ENCODE results near the gene POLQ. TPM values are rescaled to one million over a fixed set of nuclear protein-coding genes. Genes with fewer than 3 reads are reported as not detected.
A peak's percentile ranks its signal among the peaks of the same experiment; 100 is the strongest.
"Not testable (repeated sequence)": the region's sequence is repeated elsewhere in the genome, so short reads cannot be mapped to it uniquely, and the experiment has no call there.

The POLQ gene
- total RNA-seq, 1 donor from 2014 or later: 3.7 TPM

- no peak for DNase-seq
These were observed 37.4 kb downstream of the POLQ start for GRCh38 chr3:121508389-121508788.

- DNase-seq: no peak
These were observed 40.5 kb downstream of the POLQ start for GRCh38 chr3:121505256-121505655.

DNA sequence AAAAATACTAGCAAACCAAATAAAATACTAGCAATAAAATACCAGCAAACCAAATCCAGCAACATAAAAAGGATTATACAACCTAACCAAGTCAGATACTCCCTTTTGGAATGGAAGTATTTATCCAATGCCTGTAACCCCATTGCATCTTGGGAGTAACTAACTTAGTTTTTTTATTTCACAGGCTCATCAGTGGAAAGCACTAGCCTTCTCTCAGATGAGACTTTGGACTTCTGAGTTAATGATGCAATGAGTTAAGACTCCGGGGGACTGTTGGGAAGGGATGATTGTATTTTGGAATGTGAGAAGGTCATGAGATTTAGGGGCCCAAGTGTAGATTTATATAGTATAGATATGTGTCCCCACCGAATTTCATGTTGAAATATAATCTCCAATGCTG, 41.2 kb downstream of the POLQ start:
- no peak for DNase-seq

DNA sequence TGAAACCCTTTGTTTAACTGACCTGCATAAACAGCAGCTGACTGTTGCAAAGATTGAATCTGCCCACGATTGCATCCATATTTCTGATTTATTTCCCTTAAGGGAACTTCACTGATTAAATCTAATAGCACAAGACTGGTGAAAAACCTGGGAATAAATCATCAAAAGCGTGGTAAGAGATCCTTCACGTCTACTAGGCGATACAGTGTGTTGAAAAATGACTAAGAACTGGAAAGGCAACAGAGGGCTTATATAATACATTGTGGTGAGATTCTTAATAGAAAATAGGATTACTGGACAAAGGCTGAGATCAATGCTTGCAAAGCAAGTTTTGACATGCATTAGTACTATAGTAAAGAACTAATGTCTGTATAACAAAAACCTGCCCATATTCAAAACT, 49.0 kb downstream of the POLQ start:
- no peak for DNase-seq

- no peak for DNase-seq
These were observed 52.4 kb downstream of the POLQ start for GRCh38 chr3:121493431-121493830.

DNA sequence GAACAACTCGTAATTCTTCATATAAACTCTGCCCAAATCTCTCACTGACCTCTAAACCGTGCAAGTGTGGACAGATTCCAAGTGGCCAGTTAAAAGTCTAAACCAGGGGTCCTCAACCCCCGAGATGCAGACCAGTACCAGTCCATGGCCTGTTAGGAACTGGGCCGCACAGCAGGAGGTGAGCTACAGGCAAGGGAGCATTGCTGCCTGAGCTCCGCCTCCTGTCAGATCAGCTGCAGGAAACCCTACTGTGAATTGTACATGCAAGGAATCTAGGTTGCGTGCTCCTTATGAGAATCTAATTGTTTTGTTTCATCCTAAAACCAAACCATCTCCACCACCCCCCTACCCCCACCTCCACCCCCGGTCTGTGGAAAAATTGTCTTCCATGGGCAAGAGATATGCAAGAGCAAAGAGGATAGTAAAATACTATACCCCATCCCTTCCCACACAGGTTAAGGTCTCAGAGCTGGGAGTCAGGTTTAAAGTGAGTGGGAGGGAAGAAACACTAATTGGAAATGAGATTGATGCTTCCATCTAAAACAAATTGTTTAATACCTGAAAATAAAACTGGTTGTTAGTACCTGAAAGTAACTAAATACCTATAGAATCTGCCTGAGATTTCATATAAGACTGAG, 54.0 kb downstream of the POLQ start:
- DNase-seq: no peak

DNA sequence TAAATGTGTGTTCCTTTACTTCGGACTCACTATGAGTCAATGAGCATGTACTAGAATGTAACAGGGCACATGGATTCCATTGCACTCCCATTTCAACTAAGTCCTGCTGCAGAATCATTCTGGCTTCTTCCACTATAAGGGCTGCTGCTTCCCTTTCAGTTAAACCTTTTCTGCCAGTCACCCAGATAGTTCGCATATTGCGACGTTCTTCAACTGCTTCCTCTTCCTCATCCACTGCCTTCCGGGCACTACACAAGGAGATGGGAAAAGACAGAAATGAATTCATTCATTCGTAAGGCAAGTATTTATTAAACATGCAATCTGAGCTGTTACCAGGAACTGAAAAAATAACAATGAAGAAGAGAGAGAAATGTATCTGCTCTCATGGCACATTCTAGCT, 55.6 kb downstream of the POLQ start:
- DNase-seq: no peak

- no peak for DNase-seq
These were observed 57.2 kb downstream of the POLQ start for GRCh38 chr3:121488628-121489027.

DNA sequence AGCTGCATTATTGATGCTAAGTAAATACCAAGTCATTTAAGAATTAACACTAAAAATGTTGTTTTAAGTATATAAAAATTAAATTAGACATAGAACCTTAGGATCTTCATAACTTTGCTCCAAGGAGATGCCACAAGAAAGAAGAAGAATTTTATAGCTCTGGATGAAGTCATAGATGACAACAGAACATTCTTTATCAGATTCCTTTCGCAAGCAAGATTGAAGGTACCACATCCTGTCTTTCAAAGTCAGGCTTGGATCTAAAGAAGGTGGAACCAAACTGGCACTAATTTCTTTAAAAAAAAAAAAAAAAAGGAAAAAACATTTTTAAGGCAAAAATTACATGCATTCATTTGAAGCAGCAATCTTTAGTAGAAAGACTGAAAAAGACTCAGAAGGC, 62.5 kb downstream of the POLQ start:
- DNase-seq: no peak

DNA sequence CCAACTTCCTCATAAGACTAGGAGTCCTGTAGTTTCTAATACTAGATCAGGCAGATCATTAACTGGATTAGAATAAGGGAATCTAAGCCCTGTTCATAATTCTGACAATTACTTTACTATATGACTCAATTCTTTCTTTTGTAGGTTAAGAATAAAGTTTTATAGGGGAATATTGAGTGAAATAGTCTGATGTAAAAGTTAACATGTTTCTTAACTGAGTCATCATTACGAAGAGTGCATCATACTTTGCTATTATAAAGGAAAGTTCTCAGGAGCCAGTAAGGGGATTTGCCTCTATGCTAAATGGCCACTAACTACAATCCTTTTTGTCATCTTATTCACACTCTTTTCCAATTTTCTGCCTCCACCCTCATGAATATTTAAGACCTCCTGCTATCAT, 63.1 kb downstream of the POLQ start:
- DNase-seq: no peak

- no peak for DNase-seq
These were observed 64.5 kb downstream of the POLQ start for GRCh38 chr3:121481106-121481880.

- DNase-seq: peak; percentile 9
These were observed 68.2 kb downstream of the POLQ start for GRCh38 chr3:121477589-121477988.

- DNase-seq: no peak
These were observed 72.8 kb downstream of the POLQ start for GRCh38 chr3:121473001-121473400.

DNA sequence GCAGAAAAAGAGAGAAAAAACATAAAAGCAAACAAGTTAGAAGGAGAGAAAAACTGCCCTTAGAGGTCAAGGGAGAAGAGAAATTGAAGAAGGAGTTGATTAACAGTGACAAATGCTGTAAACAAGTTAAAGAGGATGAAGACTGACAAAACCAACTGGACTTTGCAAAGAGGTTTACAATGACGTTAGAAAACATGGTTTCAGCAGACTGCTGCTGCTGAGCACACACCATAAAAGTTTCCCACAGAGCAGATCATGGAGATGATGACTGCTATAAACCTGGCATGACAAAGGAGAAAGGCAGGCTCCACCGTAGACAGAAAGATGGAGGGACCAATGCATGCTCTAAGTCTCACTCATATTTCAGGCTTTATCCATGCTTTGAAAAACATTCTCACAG, 78.7 kb downstream of the POLQ start:
- DNase-seq: no peak

DNA sequence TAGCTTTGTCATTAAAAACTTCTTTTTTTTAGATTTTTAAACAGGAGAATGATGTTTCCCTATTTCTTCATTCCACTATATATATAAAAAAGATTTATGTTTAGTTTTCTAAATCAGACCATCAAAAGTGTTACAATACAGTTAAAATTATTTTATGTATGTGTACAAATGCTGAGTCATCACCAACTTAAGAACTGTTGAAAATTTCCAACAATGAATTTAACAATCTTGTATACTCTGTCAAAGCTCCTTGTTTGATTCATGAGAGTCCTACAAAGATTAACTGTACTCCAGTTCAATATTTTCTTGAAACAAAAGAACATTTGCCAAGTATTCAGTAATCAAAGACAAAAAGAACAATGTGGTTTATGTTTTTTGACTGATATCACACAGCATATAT, 82.0 kb downstream of the POLQ start:
- DNase-seq: no peak

- no peak for DNase-seq
These were observed 83.2 kb downstream of the POLQ start for GRCh38 chr3:121462565-121462964.

DNA sequence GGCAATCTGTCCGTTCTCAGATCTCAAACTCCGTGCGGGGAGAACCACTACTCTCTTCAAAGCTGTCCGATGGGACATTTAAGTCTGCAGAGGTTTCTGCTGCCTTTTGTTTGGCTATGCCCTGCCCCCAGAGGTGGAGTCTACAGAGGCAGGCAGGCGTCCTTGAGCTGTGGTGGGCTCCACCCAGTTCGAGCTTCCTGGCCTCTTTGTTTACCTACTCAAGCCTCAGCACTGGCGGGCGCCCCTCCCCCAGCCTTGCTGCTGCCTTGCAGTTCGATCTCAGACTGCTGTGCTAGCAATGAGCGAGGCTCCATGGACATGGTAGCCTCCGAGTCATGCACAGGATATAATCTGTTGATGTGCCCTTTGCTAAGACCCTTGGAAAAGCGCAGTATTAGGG, 94.0 kb downstream of the POLQ start:
- not testable (repeated sequence) for DNase-seq

GRCh38 chr3:121443456-121443855, 102.3 kb downstream of the POLQ start:
- no peak for DNase-seq

- peak; percentile 41 for DNase-seq
These were observed 109.1 kb downstream of the POLQ start for GRCh38 chr3:121436641-121437040.

DNA sequence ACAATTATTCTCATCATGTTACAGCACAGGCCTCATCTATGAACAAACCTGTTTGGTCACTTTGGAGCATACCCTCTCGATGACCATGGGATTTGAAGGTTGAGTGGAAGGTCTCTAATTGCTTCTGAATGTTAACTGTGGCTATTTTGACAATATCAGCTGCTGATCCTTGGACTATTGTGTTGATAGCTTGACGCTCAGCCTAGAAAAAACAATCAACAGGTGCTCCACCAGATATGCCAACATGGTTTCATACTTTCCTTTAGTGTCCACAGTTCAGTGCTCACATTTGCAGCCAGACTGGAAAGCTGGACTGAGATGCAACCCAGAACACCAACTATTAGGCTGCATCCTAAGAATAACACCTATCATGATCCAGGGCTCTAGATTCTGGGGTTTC, 109.7 kb downstream of the POLQ start:
- DNase-seq: peak; percentile 2

DNA sequence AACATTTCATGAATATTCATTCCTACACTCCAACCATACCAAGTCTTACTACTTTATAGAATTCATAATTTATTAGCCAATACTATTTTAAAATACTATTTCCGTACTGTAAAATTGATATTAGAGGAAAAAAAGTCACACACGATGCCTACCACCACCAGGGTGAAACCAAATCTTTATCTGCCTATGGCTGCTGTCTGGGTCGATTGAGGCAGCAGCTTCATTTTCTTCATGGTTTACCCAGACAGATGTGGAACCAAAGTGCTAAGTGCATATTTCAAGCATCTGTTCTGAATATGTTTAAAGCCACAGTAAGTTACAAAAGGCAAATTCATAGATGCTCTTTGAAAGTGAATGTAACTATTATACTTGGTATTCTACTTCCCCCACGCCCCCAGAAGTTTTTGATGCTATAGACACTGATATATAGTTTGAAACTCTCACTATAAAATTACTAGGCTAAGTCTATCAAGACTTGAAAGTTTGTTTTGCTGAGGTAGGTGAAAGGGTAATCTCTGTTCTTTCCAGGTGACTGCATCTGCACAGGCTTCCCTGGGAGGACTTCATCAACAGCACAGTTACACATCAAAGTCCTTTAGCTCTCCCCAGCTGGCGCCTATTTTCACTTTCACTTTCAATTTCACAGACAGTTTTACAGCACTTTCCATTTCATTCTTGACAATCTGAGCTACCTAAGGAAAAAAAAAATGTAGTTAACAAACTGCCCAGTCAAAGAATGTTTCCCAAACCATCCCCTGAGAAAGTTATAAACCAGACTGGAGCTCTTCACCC, 113.9 kb downstream of the POLQ start:
- peak; percentile 15 for DNase-seq

- no peak for DNase-seq
These were observed 115.0 kb downstream of the POLQ start for GRCh38 chr3:121430664-121431215.

- DNase-seq: no peak
These were observed 121.2 kb downstream of the POLQ start for GRCh38 chr3:121424549-121424948.

Data from tongue (tissue), 2 donors.